Suprapubic skin (tissue), 4 donors: Measurements from ENCODE around the gene MYO10. TPM values are rescaled to one million over a fixed set of nuclear protein-coding genes. Genes with fewer than 3 reads are reported as not detected.

Source experiments
- DNase-seq, 2 donors: peaks; one replicate each; pipeline ENCODE4 v3.0.0-alpha.2; 2019; ENCODE audit warnings: low spot score in 2 of 2
- H3K27ac ChIP-seq: fragments of 200-600 bp; sonication (generic); one replicate; pipeline ENCODE4 v1.5.1; 2019
- H3K27me3 ChIP-seq: fragments of 200-600 bp; sonication (generic); one replicate; pipeline ENCODE4 v1.5.1; 2019
- H3K36me3 ChIP-seq: fragments of 200-600 bp; sonication (generic); one replicate; pipeline ENCODE4 v1.5.1; 2019
- H3K4me1 ChIP-seq: fragments of 200-600 bp; sonication (generic); one replicate; pipeline ENCODE4 v1.5.1; 2019
- H3K4me3 ChIP-seq: fragments of 200-600 bp; sonication (generic); one replicate; pipeline ENCODE4 v1.5.1; 2019; ENCODE audit warnings: mild to moderate bottlenecking
- H3K9me3 ChIP-seq: fragments of 200-600 bp; sonication (generic); one replicate; pipeline ENCODE4 v1.5.1; 2019
- EP300 ChIP-seq: sonication (generic); formaldehyde crosslinking; IDR thresholded peaks from one replicate; pipeline ENCODE4 v1.6.1; 2017; ENCODE audit warnings: antibody characterized with exemption
- POLR2A ChIP-seq, 2 donors: fragments of 450-650 bp; IDR thresholded peaks; one replicate each; pipeline ENCODE4 v1.6.1; 2017; ENCODE audit warnings: antibody characterized with exemption in 2 of 2, mild to moderate bottlenecking in 2 of 2, moderate library complexity in 2 of 2
- POLR2AphosphoS5 ChIP-seq, 3 donors: sonication (generic); formaldehyde crosslinking; IDR thresholded peaks; one replicate each; pipeline ENCODE4 v1.6.1; 2017; ENCODE audit warnings: antibody characterized with exemption in 3 of 3
- WGBS: methylation state at CpG from one replicate; pipeline ENCODE4 v1.1.5; 2018; 5-methylcytosine and 5-hydroxymethylcytosine counted together
- total RNA-seq, 4 donors: library from RNA; depleted of rRNA; stranded (reverse); fragments of >200 nt; gene quantifications; one replicate each; pipeline ENCODE4 v1.1.0, GENCODE V29; 2016
- TF ChIP-seq, protein P1 (sequence below), 2 donors: fragments of 200-600 bp in 1 of 2; fragments of 450-650 bp in 1 of 2; sonication (generic) in 1 of 2; IDR thresholded peaks; one replicate each; pipeline ENCODE4 v1.5.1; 2016 to 2019; ENCODE audit warnings: antibody characterized with exemption in 2 of 2, mild to moderate bottlenecking in 1 of 2, moderate library complexity in 1 of 2

Gene MYO10
- total RNA-seq, 4 donors from 2014 or later, result 37.7 to 109 (median 64.6) TPM

DNA sequence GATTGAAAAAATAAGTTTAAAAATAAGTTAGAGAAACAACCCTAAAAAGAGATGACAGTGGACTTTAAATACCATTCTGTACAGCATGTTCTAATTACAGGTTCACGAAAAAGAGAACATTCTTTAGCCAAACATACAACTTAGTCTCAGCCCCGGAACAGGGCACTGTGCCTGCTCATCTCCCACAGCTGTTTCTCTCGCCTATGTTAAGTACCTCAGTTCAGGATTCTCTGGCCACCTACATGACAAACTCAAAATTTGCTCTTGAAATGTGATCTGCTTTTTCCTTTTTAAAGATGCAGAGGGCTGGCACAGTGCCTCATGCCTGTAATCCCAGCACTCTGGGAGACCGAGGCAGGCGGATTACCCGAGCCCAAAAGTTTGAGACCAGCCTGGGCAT is 52.3 kb downstream of the MYO10 start:
- no peaks in the 10 kb centered on the region for H3K9me3 ChIP-seq
- H3K36me3 ChIP-seq, result no peaks in the 10 kb centered on the region
- no peaks in the 10 kb centered on the region for H3K27me3 ChIP-seq
- H3K4me1 ChIP-seq, result peaks cover 34% of the 10 kb centered on the region
- H3K27ac ChIP-seq, result peak overlapping the region; percentile 44
- 72% methylated on average over 6 of the region's 6 CpGs for WGBS
- TF ChIP-seq POLR2A (IDR thresholded peaks at IDR 0.05) (no peak), POLR2AphosphoS5 (IDR thresholded peaks at IDR 0.05) (no peak), EP300 (no peak)
- TF ChIP-seq, protein P1, sequence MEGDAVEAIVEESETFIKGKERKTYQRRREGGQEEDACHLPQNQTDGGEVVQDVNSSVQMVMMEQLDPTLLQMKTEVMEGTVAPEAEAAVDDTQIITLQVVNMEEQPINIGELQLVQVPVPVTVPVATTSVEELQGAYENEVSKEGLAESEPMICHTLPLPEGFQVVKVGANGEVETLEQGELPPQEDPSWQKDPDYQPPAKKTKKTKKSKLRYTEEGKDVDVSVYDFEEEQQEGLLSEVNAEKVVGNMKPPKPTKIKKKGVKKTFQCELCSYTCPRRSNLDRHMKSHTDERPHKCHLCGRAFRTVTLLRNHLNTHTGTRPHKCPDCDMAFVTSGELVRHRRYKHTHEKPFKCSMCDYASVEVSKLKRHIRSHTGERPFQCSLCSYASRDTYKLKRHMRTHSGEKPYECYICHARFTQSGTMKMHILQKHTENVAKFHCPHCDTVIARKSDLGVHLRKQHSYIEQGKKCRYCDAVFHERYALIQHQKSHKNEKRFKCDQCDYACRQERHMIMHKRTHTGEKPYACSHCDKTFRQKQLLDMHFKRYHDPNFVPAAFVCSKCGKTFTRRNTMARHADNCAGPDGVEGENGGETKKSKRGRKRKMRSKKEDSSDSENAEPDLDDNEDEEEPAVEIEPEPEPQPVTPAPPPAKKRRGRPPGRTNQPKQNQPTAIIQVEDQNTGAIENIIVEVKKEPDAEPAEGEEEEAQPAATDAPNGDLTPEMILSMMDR (IDR thresholded peaks at IDR 0.05), result no peak
- no peak overlapping the region for H3K4me3 ChIP-seq
- no peak for DNase-seq

DNA sequence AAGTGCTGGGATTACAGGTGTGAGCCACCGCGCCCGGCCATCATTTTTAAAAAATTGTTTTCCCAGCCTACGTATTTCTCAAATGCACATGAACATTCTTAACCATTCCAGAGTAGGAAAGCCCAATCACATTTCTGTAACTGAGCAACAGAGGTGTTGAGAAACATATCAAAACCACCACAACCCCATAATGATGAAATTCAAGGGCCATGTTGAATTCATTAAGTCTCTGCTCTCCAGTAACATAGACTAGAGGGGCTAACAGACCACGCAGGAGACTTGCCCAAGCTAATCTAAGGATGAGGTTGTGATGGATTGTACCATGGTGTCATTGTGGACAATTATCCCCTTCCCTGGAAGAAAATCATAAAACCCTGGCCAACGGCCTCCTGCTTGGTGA is 52.9 kb downstream of the MYO10 start:
- Histone ChIP-seq H3K27me3 (no peaks in the 10 kb centered on the region), H3K4me1 (peaks cover 30% of the 10 kb centered on the region), H3K9me3 (no peaks in the 10 kb centered on the region), H3K4me3 (no peak overlapping the region), H3K36me3 (no peaks in the 10 kb centered on the region), H3K27ac (no peak overlapping the region)
- WGBS, result 96% methylated on average over 6 of the region's 6 CpGs
- TF ChIP-seq, protein P1 (IDR thresholded peaks at IDR 0.05), result no peak
- DNase-seq, result no peak

DNA sequence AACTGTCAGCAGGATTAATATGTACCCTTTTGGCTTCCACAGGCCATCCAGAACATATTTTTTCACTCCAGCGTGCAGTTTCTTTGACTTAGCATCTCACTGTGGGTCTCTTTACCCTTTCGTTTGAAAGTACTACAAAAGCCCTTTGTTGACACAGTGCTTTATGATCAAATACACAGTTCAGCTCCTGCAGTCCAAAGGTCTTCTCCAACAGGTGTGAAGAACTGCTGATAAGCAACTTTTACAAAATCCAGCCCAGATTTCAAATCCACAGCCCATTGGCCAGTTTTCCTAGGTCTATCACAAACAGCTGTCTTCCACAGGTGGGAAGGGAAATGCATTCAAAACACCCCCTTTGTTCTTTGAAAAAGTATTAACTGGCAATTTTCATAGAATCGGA is 54.8 kb downstream of the MYO10 start:
- H3K9me3 ChIP-seq, result no peaks in the 10 kb centered on the region
- WGBS, result 67% methylated on average over 3 of the region's 3 CpGs

DNA sequence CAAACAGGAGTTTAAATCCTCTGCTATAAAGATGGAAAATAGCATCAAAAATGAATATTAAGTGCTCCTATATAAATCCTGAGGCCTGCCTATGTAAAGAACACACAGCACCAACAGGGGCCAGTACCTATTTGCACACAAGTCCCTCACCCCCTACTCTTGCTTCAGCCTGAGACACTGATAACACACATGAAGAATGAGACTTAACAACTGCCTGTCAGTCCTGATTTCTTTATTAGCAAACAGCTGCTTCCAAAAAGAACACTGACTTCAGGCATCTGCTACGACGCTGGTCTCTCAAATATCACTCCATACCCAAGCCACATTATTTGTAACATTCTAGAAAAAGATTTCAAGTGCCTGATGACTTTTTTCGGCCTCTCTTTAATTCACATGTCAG is 55.5 kb downstream of the MYO10 start:
- no peaks in the 10 kb centered on the region for H3K27me3 ChIP-seq
- no peak overlapping the region for H3K27ac ChIP-seq
- WGBS, result 51% methylated on average over 3 of the region's 3 CpGs
- H3K9me3 ChIP-seq, result no peaks in the 10 kb centered on the region
- DNase-seq, result no peak
- H3K4me1 ChIP-seq, result peaks cover 19% of the 10 kb centered on the region
- H3K4me3 ChIP-seq, result no peak overlapping the region
- TF ChIP-seq, protein P1 (IDR thresholded peaks at IDR 0.05), result no peak
- no peak for TF ChIP-seq EP300
- TF ChIP-seq POLR2A (IDR thresholded peaks at IDR 0.05), result no peak
- TF ChIP-seq POLR2AphosphoS5 (IDR thresholded peaks at IDR 0.05), result no peak
- peaks cover 8% of the 10 kb centered on the region for H3K36me3 ChIP-seq

More for the DNA sequence above, 54.8 kb downstream of the MYO10 start:
- no peak for TF ChIP-seq POLR2AphosphoS5 (IDR thresholded peaks at IDR 0.05)
- TF ChIP-seq, protein P1 (IDR thresholded peaks at IDR 0.05), result no peak
- H3K4me3 ChIP-seq, result no peak overlapping the region
- H3K27ac ChIP-seq, result no peak overlapping the region
- DNase-seq, result no peak
- H3K4me1 ChIP-seq, result peaks cover 26% of the 10 kb centered on the region
- H3K27me3 ChIP-seq, result no peaks in the 10 kb centered on the region
- peaks cover 7% of the 10 kb centered on the region for H3K36me3 ChIP-seq

DNA sequence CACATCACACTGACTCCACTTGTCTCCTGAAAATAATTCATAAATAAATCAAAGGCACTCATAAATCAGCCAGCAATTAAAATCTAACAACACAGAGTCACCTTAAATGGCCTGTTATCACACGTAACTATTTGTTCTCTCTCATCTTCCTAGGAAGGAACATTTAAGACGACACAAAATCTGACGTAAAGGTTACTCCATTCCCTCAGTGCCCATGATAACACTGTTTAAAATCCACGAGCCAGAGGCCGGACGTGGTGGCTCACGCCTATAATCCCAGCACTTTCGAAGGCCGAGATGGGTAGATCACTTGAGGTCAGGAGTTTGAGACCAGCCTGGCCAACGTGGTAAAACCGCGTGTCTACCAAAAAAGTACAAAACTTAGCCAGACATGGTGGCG is 56.4 kb downstream of the MYO10 start:
- no peak overlapping the region for H3K27ac ChIP-seq
- H3K36me3 ChIP-seq, result peaks cover 8% of the 10 kb centered on the region
- 90% methylated on average over 13 of the region's 13 CpGs for WGBS
- H3K4me3 ChIP-seq, result no peak overlapping the region
- TF ChIP-seq POLR2A (IDR thresholded peaks at IDR 0.05) (no peak), POLR2AphosphoS5 (IDR thresholded peaks at IDR 0.05) (no peak), EP300 (no peak)
- TF ChIP-seq, protein P1 (IDR thresholded peaks at IDR 0.05), result no peak
- H3K27me3 ChIP-seq, result no peaks in the 10 kb centered on the region
- no peak for DNase-seq
- peaks cover 11% of the 10 kb centered on the region for H3K4me1 ChIP-seq
- no peaks in the 10 kb centered on the region for H3K9me3 ChIP-seq
